GM18870 (cell line): Measurements from ENCODE around the gene TRIM44.
"Not testable (repeated sequence)": the region's sequence is repeated elsewhere in the genome, so short reads cannot be mapped to it uniquely, and the experiment has no call there.

Experiments
- ATAC-seq: cut with Tn5 transposase; IDR thresholded peaks from one replicate; pipeline ENCODE4 v1.9.1; 2021; ENCODE audit warnings: moderate library complexity; ENCODE audit not compliant: unreplicated experiment

The TRIM44 gene

GRCh38 chr11:35810045-35810645 is 147.6 kb downstream of the TRIM44 start:
- ATAC-seq, result no peak

GRCh38 chr11:35811783-35812182 is 149.2 kb downstream of the TRIM44 start:
- ATAC-seq, result no peak

- ATAC-seq, result no peak
These were observed 150.3 kb downstream of the TRIM44 start for GRCh38 chr11:35812828-35813227.

GRCh38 chr11:35814081-35814695 is 151.6 kb downstream of the TRIM44 start:
- ATAC-seq, result no peak

GRCh38 chr11:35814720-35815305 is 152.2 kb downstream of the TRIM44 start:
- ATAC-seq, result no peak

GRCh38 chr11:35815556-35816315 is 153.2 kb downstream of the TRIM44 start:
- ATAC-seq, result no peak

- ATAC-seq, result no peak
These were observed 158.0 kb downstream of the TRIM44 start for GRCh38 chr11:35820614-35821013.

- ATAC-seq, result no peak
These were observed 160.4 kb downstream of the TRIM44 start for GRCh38 chr11:35822815-35823495.

GRCh38 chr11:35823742-35824298 is 161.2 kb downstream of the TRIM44 start:
- no peak for ATAC-seq

GRCh38 chr11:35825386-35825785 is 162.8 kb downstream of the TRIM44 start:
- ATAC-seq, result no peak

GRCh38 chr11:35826006-35826405 is 163.4 kb downstream of the TRIM44 start:
- no peak for ATAC-seq

GRCh38 chr11:35826949-35827348 is 164.4 kb downstream of the TRIM44 start:
- no peak for ATAC-seq

GRCh38 chr11:35836205-35836604 is 173.6 kb downstream of the TRIM44 start:
- ATAC-seq, result no peak

- ATAC-seq, result no peak
These were observed 175.5 kb downstream of the TRIM44 start for GRCh38 chr11:35838071-35838470.

- not testable (repeated sequence) for ATAC-seq
These were observed 176.3 kb downstream of the TRIM44 start for GRCh38 chr11:35838697-35839367.

- ATAC-seq, result no peak
These were observed 177.0 kb downstream of the TRIM44 start for GRCh38 chr11:35839368-35840161.

- no peak for ATAC-seq
These were observed 179.2 kb downstream of the TRIM44 start for GRCh38 chr11:35841733-35842132.

GRCh38 chr11:35842958-35843357 is 180.4 kb downstream of the TRIM44 start:
- ATAC-seq, result no peak

GRCh38 chr11:35844579-35844978 is 182.0 kb downstream of the TRIM44 start:
- ATAC-seq, result no peak

- no peak for ATAC-seq
These were observed 183.3 kb downstream of the TRIM44 start for GRCh38 chr11:35845860-35846259.
